SK-N-MC (cell line): Measurements from ENCODE around the gene SIN3B.

Source experiments
- EZH2 ChIP-seq: fragments of 200-600 bp; sonication (generic); IDR thresholded peaks from one replicate; pipeline ENCODE4 v1.6.1; 2017; ENCODE audit warnings: antibody characterized with exemption
- FOXP2 ChIP-seq: optimal IDR thresholded peaks from 2 replicates; pipeline ENCODE3; 2011; ENCODE audit warnings: mild to moderate bottlenecking, moderate library complexity; ENCODE audit not compliant: insufficient read depth; ENCODE audit errors: extremely low read length, control extremely low read depth
- POLR2AphosphoS5 ChIP-seq: IDR thresholded peaks from 2 replicates; pipeline ENCODE4 v1.6.1; 2012; ENCODE audit warnings: mild to moderate bottlenecking, low read depth, low read length, borderline replicate concordance

DNA sequence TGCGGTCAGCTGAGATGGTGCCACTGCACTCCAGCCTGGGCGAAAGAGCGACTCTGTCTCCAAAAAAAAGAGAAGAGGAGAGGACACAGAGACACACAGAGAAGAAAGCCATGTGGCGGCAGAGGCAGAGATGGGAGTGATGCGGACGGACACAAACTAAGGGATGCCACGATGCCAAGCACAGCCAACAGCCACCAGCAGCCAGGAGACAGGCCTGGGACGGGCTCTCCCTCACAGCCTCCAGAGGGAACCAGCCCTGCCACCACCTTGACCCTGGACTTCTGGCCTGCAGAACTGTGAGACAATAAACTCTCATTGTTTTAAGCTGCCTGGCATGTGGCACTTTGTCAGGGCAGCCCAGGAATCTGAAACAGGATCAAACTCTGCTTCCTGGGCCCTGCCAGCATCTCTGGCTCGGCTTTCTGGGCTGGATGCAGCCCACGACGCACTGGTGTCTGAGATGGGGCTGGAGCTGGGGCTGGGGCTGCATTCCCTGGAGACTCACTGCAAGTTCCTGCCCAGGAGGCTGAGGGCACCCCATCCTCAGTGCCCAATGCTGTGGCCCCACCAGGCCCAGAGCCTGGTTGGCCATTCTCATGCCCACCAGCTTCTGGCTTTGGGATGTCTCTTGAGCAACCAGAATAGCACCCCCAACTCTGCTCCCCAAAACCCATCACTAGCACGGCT is 62.6 kb downstream of the SIN3B start:
- TF ChIP-seq POLR2AphosphoS5 = no peak
- TF ChIP-seq EZH2 = no peak
- TF ChIP-seq FOXP2 = no peak
